Measurements from ENCODE around the gene RLF.

The RLF gene

GRCh38 chr1:40281853-40282252, 120.7 kb downstream of the RLF start:
- DNase-seq (ENCODE audit: low read depth) = no peak
- no peaks in the 10 kb centered on the region for H3K4me1 ChIP-seq (ENCODE audit: control insufficient read depth, insufficient read depth, low read length)

More at GRCh38 chr1:40281853-40282252, 120.7 kb downstream of the RLF start:
- Histone ChIP-seq H3K9ac (ENCODE audit: low read length) (no peak overlapping the region), H3K4me3 (ENCODE audit: low read length) (no peak overlapping the region), H3K36me3 (ENCODE audit: control insufficient read depth, insufficient read depth, low read length, severe bottlenecking) (peaks cover 55% of the 10 kb centered on the region), H3K9me3 (ENCODE audit: control insufficient read depth, low read length) (no peaks in the 10 kb centered on the region), H3K27me3 (replicated peaks; ENCODE audit: control insufficient read depth, insufficient read depth, low read length) (no peaks in the 10 kb centered on the region)

All from adipocyte (in vitro differentiated cells).